GM12801 (cell line): ENCODE data around the gene UBR4.

Experiments
- CTCF ChIP-seq: IDR thresholded peaks from one replicate; pipeline ENCODE4 v1.5.1; 2011; ENCODE audit warnings: control low read depth; ENCODE audit not compliant: insufficient read length; ENCODE audit errors: extremely low read depth

Gene UBR4

GRCh38 chr1:19055701-19056100 lies 154.4 kb downstream of the UBR4 start:
- no peak for TF ChIP-seq CTCF

- TF ChIP-seq CTCF, result no peak
Measured at GRCh38 chr1:19055001-19055400, 155.1 kb downstream of the UBR4 start.

- TF ChIP-seq CTCF, result no peak
Measured at GRCh38 chr1:19054216-19054615, 155.8 kb downstream of the UBR4 start.

GRCh38 chr1:19053486-19053885 lies 156.6 kb downstream of the UBR4 start:
- TF ChIP-seq CTCF, result no peak

- TF ChIP-seq CTCF, result no peak
Measured at GRCh38 chr1:19049798-19050197, 160.3 kb downstream of the UBR4 start.

GRCh38 chr1:19049128-19049768 lies 160.8 kb downstream of the UBR4 start:
- TF ChIP-seq CTCF, result no peak

- no peak for TF ChIP-seq CTCF
Measured at GRCh38 chr1:19046972-19047731, 162.9 kb downstream of the UBR4 start.
